ENCODE data around the gene MBD3L5.

Gene MBD3L5

GRCh38 chr19:7068599-7068998 is 38.2 kb downstream of the MBD3L5 start:
- Histone ChIP-seq H2AFZ (ENCODE audit: insufficient read depth, low read length, poor library complexity) (no peak overlapping the region), H3K27me3 (ENCODE audit: insufficient read depth, low read length) (no peaks in the 10 kb centered on the region)

GRCh38 chr19:7069042-7069903 is 38.9 kb downstream of the MBD3L5 start, which contains the start of gene ZNF557:
Gene ZNF557 (plus strand): TSS chr19:7069703. CDS start chr19:7075075, 5,372 bp downstream.
- Histone ChIP-seq H3K14ac (ENCODE audit: low read length) (peak within 1 kb of the TSS; percentile 88), H3K4ac (ENCODE audit: low read depth, low read length) (peak within 1 kb of the TSS; percentile 65), H3K79me1 (ENCODE audit: low read length) (peaks cover 6% of the 10 kb centered on the region), H3K4me2 (ENCODE audit: low read length) (peak within 1 kb of the TSS; percentile 99), H3K4me1 (ENCODE audit: control insufficient read depth in 1 of 2, insufficient read depth in 2 of 2, low read length in 2 of 2) (peaks cover 3% of the 10 kb centered on the region in 2 experiments), H2BK5ac (ENCODE audit: low read depth, low read length, poor library complexity) (peak within 1 kb of the TSS; percentile 88), H2BK12ac (ENCODE audit: low read length) (no peak within 1 kb of the TSS), H2AK5ac (ENCODE audit: low read length) (no peak within 1 kb of the TSS), H3K36me3 (ENCODE audit: control insufficient read depth in 1 of 2, insufficient read depth in 2 of 2, low read length in 2 of 2) (peaks cover 10 to 14% of the 10 kb centered on the region in 2 experiments), H3K27me3 (ENCODE audit: insufficient read depth, low read length) (no peaks in the 10 kb centered on the region), H3K18ac (ENCODE audit: low read length) (peak within 1 kb of the TSS; percentile 89), H4K12ac (ENCODE audit: low read depth, low read length) (peak within 1 kb of the TSS; percentile 95), H4K91ac (ENCODE audit: low read depth, low read length) (peak within 1 kb of the TSS; percentile 77), H3K9ac (ENCODE audit: low read length) (peak within 1 kb of the TSS; percentile 93), H2BK120ac (ENCODE audit: insufficient read depth, low read length, poor library complexity) (peak within 1 kb of the TSS; percentile 89), H3K9me3 (ENCODE audit: insufficient read depth, low read depth, low read length) (peaks cover 2% of the 10 kb centered on the region), H3K4me3 (ENCODE audit: low read depth, low read length) (peak within 1 kb of the TSS; percentile 93), H3K79me2 (ENCODE audit: control insufficient read depth, insufficient read depth, low read length, poor library complexity) (peaks cover 4% of the 10 kb centered on the region), H4K8ac (ENCODE audit: low read depth, low read length) (peak within 1 kb of the TSS; percentile 99), H3K27ac (ENCODE audit: low read depth, low read length) (peak within 1 kb of the TSS; percentile 81), H3K23ac (ENCODE audit: low read length) (no peak within 1 kb of the TSS), H2AFZ (ENCODE audit: insufficient read depth, low read length, poor library complexity) (peak within 1 kb of the TSS; percentile 96)
- WGBS (ENCODE audit: extremely low coverage, insufficient coverage, insufficient read length) = no CpG with 5 or more reads among the region's 56 CpGs
- peak; percentile 98 to 99 for DNase-seq

More at GRCh38 chr19:7068599-7068998, 38.2 kb downstream of the MBD3L5 start:
- DNase-seq = no peak
- WGBS (ENCODE audit: extremely low coverage, insufficient coverage, insufficient read length) = no CpG with 5 or more reads among the region's 6 CpGs
- Histone ChIP-seq H3K4me3 (ENCODE audit: low read depth, low read length) (no peak overlapping the region), H3K23ac (ENCODE audit: low read length) (no peak overlapping the region), H3K14ac (ENCODE audit: low read length) (no peak overlapping the region), H3K4me1 (ENCODE audit: control insufficient read depth in 1 of 2, insufficient read depth in 2 of 2, low read length in 2 of 2) (peaks cover 2 to 3% of the 10 kb centered on the region in 2 experiments), H3K9me3 (ENCODE audit: insufficient read depth, low read depth, low read length) (peaks cover 4% of the 10 kb centered on the region), H2AK5ac (ENCODE audit: low read length) (no peak overlapping the region), H3K79me1 (ENCODE audit: low read length) (peaks cover 6% of the 10 kb centered on the region), H3K18ac (ENCODE audit: low read length) (no peak overlapping the region), H4K12ac (ENCODE audit: low read depth, low read length) (no peak overlapping the region), H3K4me2 (ENCODE audit: low read length) (peak overlapping the region; percentile 54), H4K91ac (ENCODE audit: low read depth, low read length) (no peak overlapping the region), H2BK120ac (ENCODE audit: insufficient read depth, low read length, poor library complexity) (no peak overlapping the region), H3K36me3 (ENCODE audit: control insufficient read depth in 1 of 2, insufficient read depth in 2 of 2, low read length in 2 of 2) (peaks cover 10 to 13% of the 10 kb centered on the region in 2 experiments), H3K9ac (ENCODE audit: low read length) (no peak overlapping the region), H2BK5ac (ENCODE audit: low read depth, low read length, poor library complexity) (no peak overlapping the region), H3K4ac (ENCODE audit: low read depth, low read length) (no peak overlapping the region), H2BK12ac (ENCODE audit: low read length) (no peak overlapping the region), H4K8ac (ENCODE audit: low read depth, low read length) (peak overlapping the region; percentile 85), H3K27ac (ENCODE audit: low read depth, low read length) (no peak overlapping the region), H3K79me2 (ENCODE audit: control insufficient read depth, insufficient read depth, low read length, poor library complexity) (peaks cover 4% of the 10 kb centered on the region)

DNA sequence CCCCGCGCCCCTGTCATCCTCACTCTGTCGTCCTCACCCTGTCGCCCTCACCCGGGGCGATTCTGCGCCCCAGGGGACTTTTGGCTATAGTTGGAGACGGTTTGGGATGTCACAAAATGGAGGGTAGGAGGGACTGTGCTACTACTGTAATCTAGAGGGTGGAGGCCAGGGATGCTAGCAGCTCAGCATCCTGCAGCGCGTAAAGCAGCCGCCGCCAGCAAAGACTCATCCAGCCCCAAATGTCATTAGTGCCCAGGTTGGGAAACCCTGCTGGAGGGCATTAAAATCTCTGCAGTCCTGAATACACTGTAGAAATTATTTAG is 39.5 kb downstream of the MBD3L5 start:
- H3K23ac ChIP-seq (ENCODE audit: low read length) = no peak overlapping the region
- peak overlapping the region; percentile 89 for H2BK120ac ChIP-seq (ENCODE audit: insufficient read depth, low read length, poor library complexity)
- peak overlapping the region; percentile 26 for H3K4ac ChIP-seq (ENCODE audit: low read depth, low read length)
- H3K36me3 ChIP-seq (ENCODE audit: control insufficient read depth in 1 of 2, insufficient read depth in 2 of 2, low read length in 2 of 2) = peaks cover 15 to 18% of the 10 kb centered on the region in 2 experiments
- peaks cover 7% of the 10 kb centered on the region for H3K9me3 ChIP-seq (ENCODE audit: insufficient read depth, low read depth, low read length)
- H3K27me3 ChIP-seq (ENCODE audit: insufficient read depth, low read length) = no peaks in the 10 kb centered on the region
- peak overlapping the region; percentile 95 for H4K12ac ChIP-seq (ENCODE audit: low read depth, low read length)
- no peak overlapping the region for H2AK5ac ChIP-seq (ENCODE audit: low read length)
- H3K79me2 ChIP-seq (ENCODE audit: control insufficient read depth, insufficient read depth, low read length, poor library complexity) = peaks cover 4% of the 10 kb centered on the region
- H2BK12ac ChIP-seq (ENCODE audit: low read length) = no peak overlapping the region
- DNase-seq = no peak
- H3K79me1 ChIP-seq (ENCODE audit: low read length) = peaks cover 10% of the 10 kb centered on the region
- peak overlapping the region; percentile 99 for H4K8ac ChIP-seq (ENCODE audit: low read depth, low read length)
- H3K4me2 ChIP-seq (ENCODE audit: low read length) = peak overlapping the region; percentile 99
- H3K4me3 ChIP-seq (ENCODE audit: low read depth, low read length) = peak overlapping the region; percentile 93
- H3K4me1 ChIP-seq (ENCODE audit: control insufficient read depth in 1 of 2, insufficient read depth in 2 of 2, low read length in 2 of 2) = peaks cover 5 to 8% of the 10 kb centered on the region in 2 experiments
- H3K18ac ChIP-seq (ENCODE audit: low read length) = peak overlapping the region; percentile 63
- H3K14ac ChIP-seq (ENCODE audit: low read length) = peak overlapping the region; percentile 88
- H2AFZ ChIP-seq (ENCODE audit: insufficient read depth, low read length, poor library complexity) = peak overlapping the region; percentile 96
- no CpG with 5 or more reads among the region's 12 CpGs for WGBS (ENCODE audit: extremely low coverage, insufficient coverage, insufficient read length)
- peak overlapping the region; percentile 81 for H3K27ac ChIP-seq (ENCODE audit: low read depth, low read length)
- H2BK5ac ChIP-seq (ENCODE audit: low read depth, low read length, poor library complexity) = no peak overlapping the region
- H4K91ac ChIP-seq (ENCODE audit: low read depth, low read length) = peak overlapping the region; percentile 77
- H3K9ac ChIP-seq (ENCODE audit: low read length) = peak overlapping the region; percentile 93

- Histone ChIP-seq H3K4me2 (ENCODE audit: low read length) (no peak overlapping the region), H2BK12ac (ENCODE audit: low read length) (no peak overlapping the region), H2AK5ac (ENCODE audit: low read length) (no peak overlapping the region), H2AFZ (ENCODE audit: insufficient read depth, low read length, poor library complexity) (no peak overlapping the region), H4K91ac (ENCODE audit: low read depth, low read length) (no peak overlapping the region), H3K4ac (ENCODE audit: low read depth, low read length) (no peak overlapping the region), H3K23ac (ENCODE audit: low read length) (no peak overlapping the region), H3K9ac (ENCODE audit: low read length) (no peak overlapping the region), H3K18ac (ENCODE audit: low read length) (no peak overlapping the region), H3K9me3 (ENCODE audit: insufficient read depth, low read depth, low read length) (peaks cover 11% of the 10 kb centered on the region), H3K36me3 (ENCODE audit: control insufficient read depth in 1 of 2, insufficient read depth in 2 of 2, low read length in 2 of 2) (peaks cover 36 to 44% of the 10 kb centered on the region in 2 experiments), H2BK5ac (ENCODE audit: low read depth, low read length, poor library complexity) (no peak overlapping the region), H3K27me3 (ENCODE audit: insufficient read depth, low read length) (no peaks in the 10 kb centered on the region), H4K12ac (ENCODE audit: low read depth, low read length) (no peak overlapping the region), H3K4me3 (ENCODE audit: low read depth, low read length) (no peak overlapping the region), H3K79me2 (ENCODE audit: control insufficient read depth, insufficient read depth, low read length, poor library complexity) (peaks cover 4% of the 10 kb centered on the region), H3K79me1 (ENCODE audit: low read length) (peaks cover 10% of the 10 kb centered on the region), H3K14ac (ENCODE audit: low read length) (no peak overlapping the region), H4K8ac (ENCODE audit: low read depth, low read length) (no peak overlapping the region), H3K27ac (ENCODE audit: low read depth, low read length) (no peak overlapping the region), H2BK120ac (ENCODE audit: insufficient read depth, low read length, poor library complexity) (no peak overlapping the region), H3K4me1 (ENCODE audit: control insufficient read depth in 1 of 2, insufficient read depth in 2 of 2, low read length in 2 of 2) (peaks cover 5 to 8% of the 10 kb centered on the region in 2 experiments)
- DNase-seq = no peak
- WGBS (ENCODE audit: extremely low coverage, insufficient coverage, insufficient read length) = 100% methylated on average over 1 of the region's 6 CpGs
Observed at GRCh38 chr19:7072541-7072940, 42.2 kb downstream of the MBD3L5 start.

Measured in trophoblast cell (in vitro differentiated cells and primary cell).